GM23338 (cell line): Measurements from ENCODE around the gene UEVLD. TPM values are rescaled to one million over a fixed set of nuclear protein-coding genes. Genes with fewer than 3 reads are reported as not detected.

Experiments
- ATAC-seq: fragments of 200-7000 bp; cut with Tn5 transposase; 3 replicates; pipeline ENCODE4 v1.9.1; 2020
- DNase-seq: peaks from one replicate; pipeline ENCODE4 v3.0.0-alpha.2; 2015; ENCODE audit warnings: low spot score
- H2AFZ ChIP-seq: fragments of 200-600 bp; sonication (generic); 2 replicates; pipeline ENCODE4 v1.8.0; 2016; ENCODE audit warnings: antibody characterized with exemption, mild to moderate bottlenecking, moderate library complexity
- H3F3A ChIP-seq: fragments of 200-600 bp; sonication (generic); replicated peaks from 2 replicates; pipeline ENCODE4 v1.8.0; 2017; ENCODE audit warnings: antibody characterized with exemption, mixed run types, low read depth
- H3K27ac ChIP-seq: fragments of 200-600 bp; sonication (generic); 2 replicates; pipeline ENCODE4 v1.6.1; 2016; ENCODE audit warnings: low read depth
- H3K27me3 ChIP-seq: fragments of 200-600 bp; sonication (generic); 2 replicates; pipeline ENCODE4 v1.8.0; 2016; ENCODE audit warnings: mild to moderate bottlenecking, mixed run types, moderate library complexity; ENCODE audit not compliant: insufficient read depth
- H3K36me3 ChIP-seq: fragments of 200-600 bp; sonication (generic); 2 replicates; pipeline ENCODE4 v1.8.0; 2016; ENCODE audit warnings: mild to moderate bottlenecking; ENCODE audit not compliant: insufficient read depth
- H3K4me1 ChIP-seq: fragments of 200-600 bp; sonication (generic); 2 replicates; pipeline ENCODE4 v1.8.0; 2016; ENCODE audit warnings: mild to moderate bottlenecking, moderate library complexity; ENCODE audit not compliant: insufficient read depth
- H3K4me2 ChIP-seq: fragments of 200-600 bp; sonication (generic); 2 replicates; pipeline ENCODE4 v1.7.1; 2017; ENCODE audit warnings: mixed run types
- H3K4me3 ChIP-seq: fragments of 200-600 bp; sonication (generic); 2 replicates; pipeline ENCODE4 v1.6.1; 2016; ENCODE audit warnings: mixed run types
- H3K79me2 ChIP-seq: fragments of 200-600 bp; sonication (generic); replicated peaks from 2 replicates; pipeline ENCODE4 v1.8.0; 2017; ENCODE audit warnings: mild to moderate bottlenecking; ENCODE audit not compliant: insufficient read depth
- H3K9me2 ChIP-seq: fragments of 200-600 bp; sonication (generic); 2 replicates; pipeline ENCODE4 v1.8.0; 2017; ENCODE audit not compliant: insufficient read depth
- H4K20me1 ChIP-seq: fragments of 200-600 bp; sonication (generic); replicated peaks from 2 replicates; pipeline ENCODE4 v1.8.0; 2017; ENCODE audit warnings: mild to moderate bottlenecking; ENCODE audit not compliant: insufficient read depth
- H3K27ac Mint-ChIP-seq: 2 replicates; pipeline ENCODE4 v1.8.0; 2020; ENCODE audit warnings: inconsistent platforms, mild to moderate bottlenecking, moderate library complexity, mixed read lengths
- H3K27me3 Mint-ChIP-seq: 3 replicates; pipeline ENCODE4 v1.8.0; 2022; ENCODE audit warnings: low read depth, mild to moderate bottlenecking, moderate library complexity, mixed read lengths, inconsistent platforms; ENCODE audit not compliant: insufficient read depth, poor library complexity
- H3K36me3 Mint-ChIP-seq: 3 replicates; pipeline ENCODE4 v1.8.0; 2021; ENCODE audit warnings: low read depth, mild to moderate bottlenecking, inconsistent platforms, moderate library complexity, mixed read lengths
- H3K4me1 Mint-ChIP-seq: 3 replicates; pipeline ENCODE4 v1.8.0; 2020; ENCODE audit warnings: mild to moderate bottlenecking, inconsistent platforms, mixed read lengths
- H3K4me3 Mint-ChIP-seq: 3 replicates; pipeline ENCODE4 v1.8.0; 2021; ENCODE audit warnings: moderate library complexity, mild to moderate bottlenecking, inconsistent platforms, mixed read lengths
- H3K9me3 Mint-ChIP-seq: 3 replicates; pipeline ENCODE4 v1.8.0; 2020; ENCODE audit warnings: moderate library complexity, mild to moderate bottlenecking, inconsistent platforms, mixed read lengths
- CTCF ChIP-seq, 2 experiments: fragments of 200-600 bp in 1 of 2; sonication (generic) in 1 of 2; conservative IDR thresholded peaks; 2 replicates each; pipeline versions ENCODE4 v1.5.1 to v1.6.1; 2016 to 2017; ENCODE audit warnings: antibody characterized with exemption in 2 of 2, low read depth in 2 of 2, mild to moderate bottlenecking in 2 of 2, moderate library complexity in 1 of 2
- ETS1 ChIP-seq: IDR thresholded peaks from 2 replicates; pipeline ENCODE4 v1.6.1; 2016; ENCODE audit warnings: antibody characterized with exemption
- EZH2phosphoT487 ChIP-seq: fragments of 200-600 bp; sonication (generic); IDR thresholded peaks from one replicate; pipeline ENCODE4 v1.8.1; 2018; ENCODE audit warnings: antibody characterized with exemption; ENCODE audit not compliant: unreplicated experiment
- JUNB ChIP-seq: IDR thresholded peaks from one replicate; pipeline ENCODE4 v1.6.1; 2016; ENCODE audit warnings: antibody characterized with exemption; ENCODE audit not compliant: unreplicated experiment
- NANOG ChIP-seq: IDR thresholded peaks from 2 replicates; pipeline ENCODE4 v1.6.1; 2016; ENCODE audit warnings: antibody characterized with exemption, borderline replicate concordance
- REST ChIP-seq: IDR thresholded peaks from one replicate; pipeline ENCODE4 v1.6.1; 2018; ENCODE audit warnings: antibody characterized with exemption; ENCODE audit not compliant: unreplicated experiment
- STAT1 ChIP-seq: IDR thresholded peaks from one replicate; pipeline ENCODE4 v1.6.1; 2016; ENCODE audit warnings: antibody characterized with exemption; ENCODE audit not compliant: unreplicated experiment
- ZNF114 ChIP-seq: fragments of 250-450 bp; sonication (Bioruptor Pico); IDR thresholded peaks from 2 replicates; pipeline ENCODE4 v1.5.0; 2020; ENCODE audit warnings: mild to moderate bottlenecking, moderate library complexity
- ZNF331 ChIP-seq: fragments of 250-450 bp; sonication (Bioruptor Pico); IDR thresholded peaks from 2 replicates; pipeline ENCODE4 v1.5.0; 2020; ENCODE audit warnings: low read depth, mild to moderate bottlenecking, moderate library complexity
- ZNF462 ChIP-seq: fragments of 250-450 bp; sonication (Bioruptor Pico); IDR thresholded peaks from 2 replicates; pipeline ENCODE4 v1.5.0; 2020; ENCODE audit warnings: mild to moderate bottlenecking, moderate library complexity
- polyA plus RNA-seq: library from polyadenylated mRNA; unstranded; fragments of >200 nt; fragmentation: Nextera tagmentation; extraction: Ambion mirVana; gene quantifications from 2 replicates; pipeline ENCODE4 v1.2.1, GENCODE V29; 2016
- total RNA-seq: library from RNA; depleted of rRNA; stranded (reverse); fragments of >200 nt; shearing (Covaris generic); gene quantifications from 2 replicates; pipeline ENCODE4 v1.2.3, GENCODE V29; 2014

UEVLD gene
- total and polyA plus RNA-seq, 2 experiments from 2014 or later, result 10.2 to 11.8 TPM

GRCh38 chr11:18599739-18600230 is 11.3 kb upstream of the UEVLD start, which contains the start of gene MISFA:
Gene MISFA (plus strand): TSS chr11:18599789. CDS start chr11:18599929, 140 bp downstream.
- Histone ChIP-seq H3K4me3 (no peak within 1 kb of the TSS), H3K79me2 (no peaks in the 10 kb centered on the region), H3K4me1 (no peaks in the 10 kb centered on the region), H3K36me3 (no peaks in the 10 kb centered on the region), H3K27ac (no peak within 1 kb of the TSS), H2AFZ (no peak within 1 kb of the TSS), H3K27me3 (no peaks in the 10 kb centered on the region), H3F3A (no peaks in the 10 kb centered on the region), H3K4me2 (no peak within 1 kb of the TSS), H3K9me2 (no peaks in the 10 kb centered on the region), H4K20me1 (no peaks in the 10 kb centered on the region; the same call in 1 of the 2 replicates)
- Mint-ChIP-seq H3K4me1 (no peaks in the 10 kb centered on the region; the same call in 2 of the 3 replicates), H3K27me3 (no peaks in the 10 kb centered on the region), H3K36me3 (peaks cover 24% of the 10 kb centered on the region), H3K27ac (no peak within 1 kb of the TSS), H3K9me3 (no peaks in the 10 kb centered on the region), H3K4me3 (no peak within 1 kb of the TSS)
- DNase-seq (no peak), ATAC-seq (no peak)
- TF ChIP-seq REST (no peak), ETS1 (no peak), ZNF114 (CRISPR knock-in tag) (no peak), ZNF462 (no peak), JUNB (no peak), ZNF331 (CRISPR knock-in tag) (no peak), EZH2phosphoT487 (no peak), CTCF (conservative IDR thresholded peaks at IDR 0.05; ENCODE audit: low read depth in 2 of 2) (no peak), NANOG (no peak), STAT1 (no peak)
